GM18519 (cell line): ENCODE measurements around the gene FER1L5.
"Not testable (repeated sequence)": the region's sequence is repeated elsewhere in the genome, so short reads cannot be mapped to it uniquely, and the experiment has no call there.

Source experiments
- ATAC-seq: cut with Tn5 transposase; IDR thresholded peaks from one replicate; pipeline ENCODE4 v1.9.1; 2021; ENCODE audit warnings: mild to moderate bottlenecking, moderate library complexity; ENCODE audit not compliant: unreplicated experiment, low FRiP score

FER1L5 gene

DNA sequence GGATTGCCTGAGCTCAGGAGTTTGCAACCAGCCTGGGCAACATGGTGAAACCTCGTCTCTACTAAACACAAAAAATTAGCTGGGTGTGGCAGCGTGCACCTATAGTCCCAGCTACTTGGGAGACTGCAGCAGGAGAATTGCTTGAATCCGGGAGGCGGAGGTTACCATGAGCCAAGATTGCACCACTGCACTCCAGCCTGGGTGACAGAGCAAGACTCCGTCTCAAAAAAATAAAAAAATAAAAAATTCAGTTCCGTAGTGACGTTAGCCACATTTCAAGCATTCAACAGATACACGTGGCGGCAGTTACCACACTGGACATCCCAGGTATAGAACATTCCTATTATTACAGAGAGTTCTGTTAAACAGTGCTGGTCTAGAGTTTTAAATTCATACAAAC, 8.9 kb upstream of the FER1L5 start:
- no peak for ATAC-seq

DNA sequence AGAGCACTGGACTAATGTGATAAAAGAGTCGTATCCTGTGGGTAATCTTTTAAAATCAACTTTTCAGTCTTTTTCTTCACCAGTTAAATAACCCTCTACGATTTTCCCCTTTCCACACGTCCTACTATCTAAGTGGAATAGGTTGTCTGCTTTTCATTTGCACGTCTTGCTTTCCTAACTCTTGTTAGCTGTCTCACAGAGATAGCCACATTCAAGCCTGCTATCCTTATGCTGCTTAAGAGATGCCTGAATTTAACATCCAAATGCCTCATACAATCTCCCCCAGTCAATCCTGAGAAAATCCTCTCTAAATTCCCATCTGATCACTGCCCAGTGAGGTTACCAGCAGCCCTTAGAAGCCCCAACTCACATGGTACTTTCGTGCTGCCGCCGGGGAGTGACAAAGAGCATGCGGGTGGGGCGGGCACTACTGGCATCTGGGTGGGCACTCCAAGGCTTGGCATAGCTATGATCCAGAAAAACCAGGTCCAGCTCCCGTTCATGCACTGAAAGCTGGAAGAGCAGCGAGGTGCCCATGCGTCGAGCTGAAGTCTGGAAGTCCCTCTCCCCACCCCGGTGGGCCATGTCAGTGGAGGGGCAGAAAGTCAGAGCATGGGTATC, 5.9 kb upstream of the FER1L5 start:
- ATAC-seq = no peak

DNA sequence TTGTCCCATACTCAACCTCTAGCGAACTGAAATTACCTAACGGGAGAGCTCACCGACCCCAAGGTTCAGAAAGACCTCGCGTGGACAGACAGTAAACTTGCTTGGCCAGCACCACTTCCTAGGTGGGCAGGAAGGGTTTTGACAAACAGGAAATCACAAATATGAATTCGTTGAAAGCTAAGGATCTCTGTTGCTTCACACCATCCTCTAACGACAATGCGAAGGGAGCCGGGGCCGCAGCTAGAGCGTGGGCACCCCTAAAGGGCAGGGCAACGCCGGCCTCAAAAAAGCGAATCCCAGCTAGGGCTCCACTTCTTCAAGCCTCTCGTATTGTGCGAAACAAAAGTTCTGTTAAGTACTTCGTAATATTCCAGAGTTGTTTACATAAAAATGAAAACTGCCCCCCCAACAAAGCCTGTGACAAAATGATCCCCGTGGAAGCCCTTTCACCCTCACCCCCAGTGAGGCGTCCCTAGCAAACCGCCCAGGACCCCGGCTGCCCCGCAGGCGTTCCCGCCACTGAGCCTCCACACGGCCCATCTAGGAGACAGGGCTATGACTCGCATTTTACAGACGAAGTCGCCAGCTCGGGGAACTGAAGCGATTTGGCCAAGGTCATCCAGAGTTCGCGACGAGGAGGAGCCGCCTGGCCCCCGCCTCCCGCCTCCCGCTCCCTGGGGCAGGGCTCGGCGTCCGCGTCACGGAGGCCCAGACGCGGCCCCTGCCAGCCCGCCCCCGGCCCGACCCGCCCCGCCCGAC, 5.0 kb upstream of the FER1L5 start:
- peak; percentile 44 for ATAC-seq

GRCh38 chr2:96638144-96639121, 4.1 kb upstream of the FER1L5 start, which contains the start of gene KANSL3:
TSS of gene KANSL3 (minus strand) at chr2:96638312. CDS start at chr2:96637135, 1,177 bp downstream.
- ATAC-seq = peak; percentile 58

GRCh38 chr2:96647681-96648080, 5.1 kb downstream of the FER1L5 start:
- no peak for ATAC-seq

GRCh38 chr2:96648306-96648930, 5.9 kb downstream of the FER1L5 start:
- no peak for ATAC-seq

GRCh38 chr2:96649342-96649741, 6.8 kb downstream of the FER1L5 start:
- no peak for ATAC-seq

DNA sequence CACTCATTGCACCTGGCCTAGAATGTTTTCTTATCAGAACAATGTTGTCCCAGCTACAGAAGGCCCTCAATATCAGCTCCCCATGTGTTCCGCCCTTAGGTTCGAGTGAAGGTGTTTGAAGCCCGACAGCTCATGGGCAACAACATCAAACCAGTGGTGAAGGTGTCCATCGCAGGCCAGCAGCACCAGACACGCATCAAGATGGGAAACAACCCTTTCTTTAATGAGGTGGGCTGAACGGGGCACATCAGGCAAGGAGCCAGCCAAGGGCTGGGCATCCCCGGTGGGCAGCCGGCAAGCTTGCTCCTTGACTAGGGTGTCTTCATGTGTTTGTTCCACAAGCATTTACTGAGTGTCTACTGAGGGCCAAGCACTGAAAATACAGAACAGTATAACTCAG, 9.2 kb downstream of the FER1L5 start:
- no peak for ATAC-seq

DNA sequence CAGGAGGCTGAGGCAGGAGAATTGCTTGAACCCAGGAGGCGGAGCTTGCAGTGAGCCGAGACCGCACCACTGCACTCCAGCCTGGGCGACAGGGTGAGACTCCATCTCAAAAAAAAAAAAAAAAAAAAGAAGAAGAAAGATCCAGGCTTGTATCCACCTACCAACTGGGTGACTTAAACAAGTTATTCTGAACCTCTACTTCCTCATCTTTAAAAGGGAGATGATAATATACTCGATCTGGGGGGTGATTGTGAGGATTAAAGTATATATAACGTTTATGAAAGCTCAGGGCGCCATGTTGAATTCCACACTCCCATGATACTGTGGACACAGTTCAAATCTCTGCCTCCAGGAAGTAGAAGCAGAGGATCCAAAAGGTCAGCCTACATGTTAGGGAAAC, 12.2 kb downstream of the FER1L5 start:
- ATAC-seq = not testable (repeated sequence)

DNA sequence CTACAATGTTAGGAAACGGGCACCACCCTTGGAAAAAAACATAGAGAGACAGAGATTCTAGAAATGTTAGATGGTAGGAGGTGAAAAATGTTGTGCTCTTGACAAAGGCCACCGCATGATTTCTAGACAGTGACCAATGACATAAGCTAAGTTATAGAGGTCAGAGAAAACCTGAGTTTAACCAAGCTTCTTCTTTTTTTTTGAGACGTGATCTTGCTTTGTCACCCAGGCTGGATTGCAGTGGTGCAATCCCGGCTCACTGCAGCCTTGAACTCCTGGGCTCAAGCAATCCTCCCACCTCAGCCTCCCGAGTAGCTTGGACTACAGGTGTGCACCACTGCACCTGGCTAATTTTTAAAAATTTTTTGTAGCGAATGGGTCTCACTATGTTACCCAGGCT, 13.0 kb downstream of the FER1L5 start:
- no peak for ATAC-seq

DNA sequence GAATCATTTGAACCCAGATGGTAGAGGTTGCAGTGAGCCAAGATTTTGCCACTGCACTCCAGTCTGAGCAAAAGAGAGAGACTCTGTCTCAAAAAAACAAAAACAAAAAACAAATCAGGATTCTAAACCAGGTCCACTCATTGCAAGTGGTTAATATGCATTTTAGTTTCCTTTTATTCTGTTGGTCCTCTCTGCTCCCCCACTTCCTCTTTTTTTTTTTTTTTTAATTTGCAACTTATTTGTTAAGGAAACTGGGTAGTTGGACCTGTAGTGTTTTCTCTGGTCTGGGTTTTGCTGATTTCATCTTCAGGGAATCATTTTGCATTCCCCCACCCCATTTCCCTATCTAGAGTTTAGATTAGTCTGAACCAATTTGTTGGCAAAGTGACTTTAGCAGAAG, 14.0 kb downstream of the FER1L5 start:
- no peak for ATAC-seq

DNA sequence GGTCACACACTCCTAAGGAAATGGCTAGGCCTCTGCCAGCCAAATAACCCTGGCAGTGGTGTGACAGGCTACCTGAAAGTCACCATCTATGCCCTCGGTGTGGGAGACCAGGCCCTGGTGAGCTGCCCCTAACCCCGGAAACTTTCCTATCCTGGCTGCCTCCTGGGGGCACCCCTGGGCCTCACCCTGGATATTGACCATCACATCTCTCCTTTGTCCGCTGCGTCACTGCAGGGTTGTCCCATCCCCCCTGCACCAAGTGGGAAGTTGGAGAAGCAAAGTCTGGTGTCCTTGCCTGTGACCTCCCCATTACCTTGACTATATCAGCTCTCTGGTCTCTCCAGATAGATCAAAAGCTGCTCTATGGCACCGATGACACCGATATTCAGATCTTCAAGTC, 18.8 kb downstream of the FER1L5 start:
- ATAC-seq = no peak

DNA sequence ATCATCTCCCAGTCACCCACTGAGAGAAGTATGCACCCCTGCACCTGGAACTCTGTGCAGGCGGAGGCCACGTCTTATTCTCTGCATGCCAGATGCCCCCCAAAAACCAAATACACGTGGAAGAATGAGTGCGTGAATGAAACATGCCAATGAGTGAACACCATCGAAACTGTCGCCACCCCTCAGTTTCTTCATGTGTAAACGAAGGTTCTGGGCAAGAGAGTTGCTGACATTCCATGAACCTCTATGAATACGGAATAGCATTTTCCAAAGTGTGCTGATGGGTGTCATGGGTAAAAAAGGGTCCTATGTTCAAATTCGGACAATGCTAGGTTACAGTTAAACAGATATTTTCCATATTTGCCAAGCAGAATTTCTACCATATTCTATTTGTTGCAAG, 19.8 kb downstream of the FER1L5 start:
- ATAC-seq = no peak

- no peak for ATAC-seq
Measured at GRCh38 chr2:96663177-96663576, 20.6 kb downstream of the FER1L5 start.

- no peak for ATAC-seq
Measured at GRCh38 chr2:96663829-96664228, 21.3 kb downstream of the FER1L5 start.

- ATAC-seq = no peak
Measured at GRCh38 chr2:96664366-96664925, 21.9 kb downstream of the FER1L5 start.

GRCh38 chr2:96665083-96665569, 22.6 kb downstream of the FER1L5 start:
- ATAC-seq = no peak

GRCh38 chr2:96665717-96666116, 23.2 kb downstream of the FER1L5 start:
- ATAC-seq = not testable (repeated sequence)

GRCh38 chr2:96668771-96669170, 26.2 kb downstream of the FER1L5 start:
- no peak for ATAC-seq
